GM20000 (cell line): ENCODE data around the gene INSYN1.

Experiments
- DNase-seq: peaks from one replicate; pipeline ENCODE4 v3.0.0; 2012; ENCODE audit warnings: low spot score
- CTCF ChIP-seq: IDR thresholded peaks from 2 replicates; pipeline ENCODE4 v1.5.1; 2012; ENCODE audit warnings: mild to moderate bottlenecking, control low read depth; ENCODE audit errors: extremely low read depth, missing control alignments

INSYN1 gene

GRCh38 chr15:73751511-73751898 is 1.6 kb downstream of the INSYN1 start:
- no peak for DNase-seq
- no peak for TF ChIP-seq CTCF

GRCh38 chr15:73750951-73751350 is 2.2 kb downstream of the INSYN1 start:
- no peak for DNase-seq
- no peak for TF ChIP-seq CTCF

- no peak for TF ChIP-seq CTCF
- no peak for DNase-seq
Measured at GRCh38 chr15:73750438-73750837, 2.7 kb downstream of the INSYN1 start.

GRCh38 chr15:73749971-73750370 is 3.2 kb downstream of the INSYN1 start:
- no peak for DNase-seq
- TF ChIP-seq CTCF: no peak

- DNase-seq: no peak
- no peak for TF ChIP-seq CTCF
Measured at GRCh38 chr15:73749533-73749932, 3.6 kb downstream of the INSYN1 start.

GRCh38 chr15:73748730-73749129 is 4.4 kb downstream of the INSYN1 start:
- DNase-seq: no peak
- no peak for TF ChIP-seq CTCF

GRCh38 chr15:73747847-73748590 is 5.1 kb downstream of the INSYN1 start:
- no peak for DNase-seq
- no peak for TF ChIP-seq CTCF
